Cerebellar nuclear complex (tissue), 1 donor: Measurements from ENCODE around the gene ITSN1.
"Not testable (repeated sequence)": the region's sequence is repeated elsewhere in the genome, so short reads cannot be mapped to it uniquely, and the experiment has no call there.

ENCODE experiments used
- DNase-seq, 2 experiments: peaks; one replicate each; lab custom pipeline; 2025; lab: John Stamatoyannopoulos, UW

The ITSN1 gene

DNA sequence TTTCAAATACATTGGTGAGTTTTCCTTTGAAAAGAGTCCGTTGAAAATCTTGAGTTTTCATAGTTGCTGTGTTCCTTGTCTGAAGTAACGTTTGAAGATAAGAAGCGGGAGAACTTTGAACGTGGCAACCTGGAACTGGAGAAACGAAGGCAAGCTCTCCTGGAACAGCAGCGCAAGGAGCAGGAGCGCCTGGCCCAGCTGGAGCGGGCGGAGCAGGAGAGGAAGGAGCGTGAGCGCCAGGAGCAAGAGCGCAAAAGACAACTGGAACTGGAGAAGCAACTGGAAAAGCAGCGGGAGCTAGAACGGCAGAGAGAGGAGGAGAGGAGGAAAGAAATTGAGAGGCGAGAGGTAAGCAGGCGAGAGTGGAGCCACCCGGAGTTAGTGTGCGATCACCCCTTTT is 129.7 kb downstream of the ITSN1 start:
- no peak for DNase-seq

DNA sequence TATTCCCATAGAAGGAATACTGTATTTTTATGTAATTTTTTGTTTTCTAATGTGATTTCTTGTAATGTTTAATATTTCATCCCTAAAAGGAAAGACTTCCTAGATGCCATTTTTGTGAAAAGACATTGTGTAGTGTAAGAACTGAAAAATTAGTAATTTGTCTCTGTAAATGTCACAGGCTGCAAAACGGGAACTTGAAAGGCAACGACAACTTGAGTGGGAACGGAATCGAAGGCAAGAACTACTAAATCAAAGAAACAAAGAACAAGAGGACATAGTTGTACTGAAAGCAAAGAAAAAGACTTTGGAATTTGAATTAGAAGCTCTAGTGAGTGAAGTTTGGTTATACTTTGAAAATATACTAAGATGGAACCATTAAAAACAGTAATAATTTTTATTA is 132.2 kb downstream of the ITSN1 start:
- DNase-seq: no peak

DNA sequence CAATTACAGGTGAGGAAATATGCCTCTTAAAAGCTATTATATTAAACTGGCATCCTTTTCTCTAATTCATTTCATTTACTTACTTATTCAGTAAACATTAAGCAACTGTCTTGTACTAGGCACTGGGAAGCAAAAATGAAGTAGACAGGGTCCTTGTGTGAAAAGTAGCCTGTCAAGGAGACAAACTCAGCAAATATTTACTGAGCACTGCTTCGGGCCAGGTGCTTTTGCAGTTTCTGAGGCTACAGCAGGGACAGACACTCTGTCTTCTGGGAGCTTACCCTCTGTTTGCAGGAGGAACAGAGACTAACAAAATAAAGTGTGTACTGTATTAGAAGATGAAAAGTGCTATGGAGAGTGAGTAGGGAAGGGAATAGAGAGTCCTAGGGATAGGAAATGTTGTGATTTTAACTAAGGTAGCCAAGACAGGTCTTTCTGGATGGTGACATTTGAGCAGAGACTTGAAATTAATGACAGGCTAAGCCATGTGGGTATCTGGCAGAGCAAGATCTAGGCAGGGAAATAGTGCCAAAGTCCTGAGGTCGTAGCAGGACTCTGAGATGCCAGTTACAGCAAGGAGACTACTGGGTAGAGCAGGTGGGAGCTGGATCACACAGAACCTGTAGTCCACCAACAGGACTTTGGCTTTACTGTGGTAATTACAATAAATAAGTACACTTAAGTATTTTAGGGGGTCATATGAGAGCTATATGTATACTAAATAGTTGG is 133.0 kb downstream of the ITSN1 start:
- no peak for DNase-seq

DNA sequence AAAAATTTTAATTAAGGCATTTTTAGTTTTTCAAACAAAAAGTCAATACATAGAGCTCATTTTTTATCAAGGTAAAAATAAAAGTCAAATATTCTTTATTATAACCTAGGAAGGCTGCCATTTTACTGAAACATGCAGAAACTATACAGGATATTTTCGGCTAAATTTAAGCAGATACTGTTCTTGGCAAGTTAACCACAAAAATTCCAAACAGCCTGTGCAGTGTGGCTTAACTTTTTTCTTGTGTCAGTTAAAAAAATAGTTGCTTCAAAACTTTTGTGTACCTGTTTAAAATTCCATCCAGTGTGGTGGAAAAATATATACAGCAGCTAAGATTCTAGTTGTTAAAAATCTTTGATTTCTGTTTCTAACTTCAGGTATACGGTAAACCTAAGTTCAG is 138.3 kb downstream of the ITSN1 start:
- no peak for DNase-seq

DNA sequence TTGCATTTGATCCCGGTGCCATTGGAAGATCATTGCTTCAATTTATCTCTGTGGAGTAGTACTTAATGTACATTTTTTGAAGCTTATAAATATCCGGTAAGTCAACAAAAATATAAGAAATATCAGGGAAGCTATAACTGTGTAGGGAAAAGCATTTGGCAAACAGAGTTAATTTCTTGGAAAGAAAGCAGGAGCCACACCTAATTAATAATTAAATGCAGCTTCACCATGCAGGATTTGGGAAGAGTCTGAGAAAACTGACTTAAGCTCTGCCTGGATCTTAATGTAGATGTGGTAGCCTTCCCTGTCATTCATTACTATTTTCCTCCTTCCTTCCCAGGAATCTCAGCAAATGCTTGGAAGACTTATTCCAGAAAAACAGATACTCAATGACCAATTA is 138.8 kb downstream of the ITSN1 start:
- no peak for DNase-seq

DNA sequence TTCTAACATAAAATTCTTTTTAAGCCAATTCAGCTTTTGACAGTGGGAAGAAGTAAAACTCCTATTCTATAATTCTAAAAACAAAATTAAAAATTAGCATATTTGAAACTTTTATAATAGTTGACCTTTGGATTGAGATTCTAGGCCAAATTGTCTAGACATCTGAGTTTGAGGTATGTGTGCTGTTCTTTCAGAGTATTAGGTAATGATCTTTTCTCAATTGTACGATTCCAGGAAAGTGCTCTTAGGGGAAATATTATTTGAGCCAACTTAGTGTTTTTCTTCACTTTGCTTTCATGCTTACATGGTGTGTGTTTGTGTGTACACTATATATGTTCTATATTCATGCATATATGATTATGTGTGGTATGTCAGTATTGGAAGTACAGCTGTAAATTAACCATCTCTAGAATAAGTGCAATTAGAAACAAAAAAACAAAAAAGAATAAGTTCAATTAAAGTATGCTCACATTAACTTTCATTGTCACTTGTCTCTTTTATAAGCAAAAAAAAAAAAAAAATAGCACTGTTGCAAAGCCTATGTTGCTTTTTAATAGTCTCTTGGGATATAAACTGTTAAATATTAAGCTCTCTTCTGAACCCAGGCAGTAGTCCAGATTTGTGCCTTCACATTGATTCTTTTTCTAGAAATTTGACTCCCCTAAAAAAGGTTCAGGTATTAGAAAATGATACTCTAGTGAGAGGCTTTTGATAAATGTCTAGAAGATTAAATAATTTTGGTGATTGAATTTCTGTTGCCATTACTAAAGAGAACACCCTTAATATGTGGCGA is 141.1 kb downstream of the ITSN1 start:
- DNase-seq: no peak

DNA sequence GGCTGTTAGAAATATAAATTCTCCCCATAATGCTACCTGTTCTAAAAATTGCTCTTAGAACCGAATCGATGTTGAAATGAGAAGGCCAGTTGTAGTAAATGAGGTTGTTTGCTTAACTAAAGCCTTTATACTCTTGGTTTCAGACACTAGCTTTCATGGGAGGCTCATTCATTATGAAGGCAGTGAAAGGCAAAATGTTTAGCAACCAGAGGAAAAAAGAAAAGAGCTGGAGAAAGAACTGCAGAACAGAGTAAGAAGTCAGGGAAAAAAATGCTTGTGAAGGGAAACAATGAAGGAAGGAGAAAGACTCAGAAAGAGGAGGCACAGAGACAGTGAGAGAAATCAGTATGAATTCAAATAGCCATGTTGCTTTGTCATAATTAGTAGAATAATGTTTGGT is 145.1 kb downstream of the ITSN1 start:
- no peak for DNase-seq

DNA sequence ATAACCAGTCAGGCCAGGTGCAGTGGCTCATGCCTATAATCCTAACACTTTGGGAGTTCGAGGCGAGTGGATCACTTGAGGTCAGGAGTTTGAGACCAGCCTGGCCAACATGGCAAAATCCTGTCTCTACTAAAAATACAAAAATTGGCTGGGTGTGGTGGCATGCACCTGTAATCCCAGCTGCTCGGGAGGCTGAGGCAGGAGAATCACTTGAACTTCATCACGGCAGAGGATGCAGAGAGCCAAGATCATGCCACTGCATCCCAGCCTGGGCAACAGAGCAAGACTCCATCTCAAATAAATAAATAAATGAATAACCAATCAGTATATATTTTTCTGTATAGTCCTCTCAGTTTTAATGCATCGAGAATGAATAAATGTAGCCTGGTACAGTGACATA is 146.1 kb downstream of the ITSN1 start:
- not testable (repeated sequence) for DNase-seq

DNA sequence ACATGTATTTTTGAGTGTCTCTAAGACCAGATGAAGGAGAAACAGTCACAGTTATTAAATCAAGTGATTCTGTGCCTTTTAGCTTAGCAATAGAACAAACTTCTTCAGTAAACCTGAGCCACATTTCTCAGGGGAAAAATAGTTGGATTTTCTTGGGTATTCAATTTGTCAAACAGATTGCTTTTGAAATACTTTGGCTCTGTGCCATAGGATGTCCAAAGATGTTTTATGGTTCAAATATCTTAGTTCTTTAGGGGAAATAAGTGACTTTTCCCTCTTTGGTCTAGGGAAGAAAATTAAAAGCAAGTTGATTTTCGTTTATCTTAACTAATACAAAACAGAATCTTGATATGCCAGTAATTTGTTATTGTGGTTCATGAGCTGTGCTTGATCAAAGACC is 147.4 kb downstream of the ITSN1 start:
- DNase-seq: no peak

DNA sequence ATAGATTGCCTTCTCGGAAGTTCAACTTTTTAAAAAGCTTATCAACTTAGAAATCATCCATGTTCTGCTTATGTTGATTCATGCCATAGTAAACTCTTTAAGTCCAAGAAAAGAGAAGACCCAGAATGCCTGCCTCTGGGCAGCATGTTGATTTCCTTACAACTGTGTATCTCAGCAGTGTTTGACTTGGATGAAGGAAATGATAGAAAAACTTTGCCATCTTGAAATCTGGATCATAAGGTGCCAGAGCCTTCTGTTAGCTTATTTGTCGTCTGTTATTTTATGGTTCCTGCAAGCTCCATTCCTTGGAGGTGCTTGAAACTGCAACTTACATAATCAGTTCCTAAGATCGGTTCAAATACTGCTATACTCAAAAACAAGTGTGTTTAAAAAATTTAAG is 148.8 kb downstream of the ITSN1 start:
- DNase-seq: no peak

DNA sequence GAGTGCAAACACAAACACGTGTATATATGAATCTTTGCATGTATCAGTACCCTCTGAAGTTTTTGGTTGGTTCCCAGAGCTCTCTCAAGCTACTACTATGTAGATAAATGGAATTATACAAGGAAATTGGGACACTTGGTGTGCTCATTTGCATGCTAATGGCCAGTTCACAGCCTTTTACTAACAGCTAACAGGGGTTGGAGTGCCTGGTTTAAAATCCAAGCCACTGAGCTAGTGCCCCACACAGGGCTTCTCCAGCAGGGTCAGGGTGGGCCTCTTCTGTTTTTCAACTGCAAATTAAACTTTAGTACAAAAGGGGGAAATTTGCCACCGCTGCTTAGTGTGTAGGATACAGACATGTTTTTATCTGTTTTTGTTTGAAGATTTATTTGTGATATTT is 152.3 kb downstream of the ITSN1 start:
- DNase-seq: no peak

DNA sequence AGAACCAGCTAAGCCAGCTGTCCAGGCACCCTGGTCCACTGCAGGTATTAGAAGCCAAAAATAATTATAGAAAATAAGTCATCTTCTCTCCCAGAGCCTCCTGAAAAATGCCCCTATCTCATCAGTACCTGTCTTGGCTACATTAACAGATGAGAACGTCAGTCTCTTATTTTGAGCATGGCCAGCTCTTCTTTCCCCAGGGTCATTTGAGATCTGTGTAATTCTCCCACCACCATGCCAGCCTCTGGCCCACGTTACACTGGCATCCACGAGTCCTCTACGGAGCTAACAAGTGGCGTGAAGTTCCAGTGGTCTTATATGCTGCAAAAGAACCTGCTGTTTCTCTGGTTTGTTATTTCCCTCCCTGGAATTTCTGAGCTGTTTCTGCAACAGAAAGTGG is 155.3 kb downstream of the ITSN1 start:
- DNase-seq: no peak

DNA sequence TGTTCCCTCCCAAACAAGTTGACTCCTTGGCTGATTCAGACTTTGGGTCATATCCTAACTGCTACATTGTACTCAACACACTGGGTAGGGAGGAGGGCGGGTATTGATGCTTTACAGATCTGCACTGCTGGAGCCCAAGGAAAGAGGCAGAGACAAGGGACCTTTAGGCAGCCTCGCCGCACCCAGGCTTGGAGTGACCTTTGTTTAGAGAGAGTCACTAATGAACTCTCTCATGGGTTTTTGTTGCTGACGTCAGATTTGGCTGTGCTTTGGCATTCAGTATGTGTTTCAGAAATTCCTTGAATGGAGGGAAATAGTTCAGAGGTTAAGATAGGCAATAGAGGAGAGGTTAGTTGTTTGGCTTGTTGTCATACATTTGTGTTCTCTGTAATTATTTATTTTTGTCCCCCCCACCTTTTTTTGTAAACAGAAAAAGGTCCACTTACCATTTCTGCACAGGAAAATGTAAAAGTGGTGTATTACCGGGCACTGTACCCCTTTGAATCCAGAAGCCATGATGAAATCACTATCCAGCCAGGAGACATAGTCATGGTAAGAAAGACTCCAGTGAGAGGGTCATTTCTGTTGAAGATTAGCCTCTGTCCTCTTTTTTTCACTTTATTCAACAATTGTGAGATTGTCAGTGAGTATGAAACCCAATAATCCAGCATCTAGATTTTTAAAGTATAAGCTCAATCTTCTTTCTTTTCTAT is 157.2 kb downstream of the ITSN1 start:
- no peak for DNase-seq

DNA sequence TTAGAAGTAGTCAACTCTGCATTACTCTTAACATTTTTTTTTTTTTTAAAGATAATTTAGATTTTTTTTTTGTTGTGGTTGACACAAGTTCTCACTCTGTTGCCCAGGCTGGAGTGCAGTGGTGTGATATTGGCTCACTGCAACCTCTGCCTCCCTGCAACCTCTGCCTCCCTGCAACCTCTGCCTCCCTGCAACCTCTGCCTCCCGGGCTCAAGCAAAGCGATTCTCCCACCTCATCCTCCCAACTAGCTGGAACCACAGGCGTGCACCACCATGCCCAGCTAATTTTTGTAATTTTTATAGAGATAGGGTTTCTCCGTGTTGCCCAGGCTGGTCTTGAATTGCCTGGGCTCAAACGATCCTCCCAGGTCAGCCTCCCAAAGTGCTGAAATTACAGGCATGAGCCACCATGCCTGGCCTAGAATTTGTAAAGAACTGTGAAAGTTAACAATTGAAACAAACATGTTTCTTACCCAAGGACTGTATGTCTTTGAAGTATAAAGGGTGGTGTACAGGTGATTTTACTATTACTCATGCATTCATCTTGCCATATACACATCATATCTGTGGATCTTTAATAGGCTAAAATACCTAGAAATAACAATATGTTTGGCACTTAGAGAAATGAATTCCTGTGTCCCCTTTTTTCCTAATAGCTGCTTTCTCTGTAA is 158.6 kb downstream of the ITSN1 start:
- no peak for DNase-seq

DNA sequence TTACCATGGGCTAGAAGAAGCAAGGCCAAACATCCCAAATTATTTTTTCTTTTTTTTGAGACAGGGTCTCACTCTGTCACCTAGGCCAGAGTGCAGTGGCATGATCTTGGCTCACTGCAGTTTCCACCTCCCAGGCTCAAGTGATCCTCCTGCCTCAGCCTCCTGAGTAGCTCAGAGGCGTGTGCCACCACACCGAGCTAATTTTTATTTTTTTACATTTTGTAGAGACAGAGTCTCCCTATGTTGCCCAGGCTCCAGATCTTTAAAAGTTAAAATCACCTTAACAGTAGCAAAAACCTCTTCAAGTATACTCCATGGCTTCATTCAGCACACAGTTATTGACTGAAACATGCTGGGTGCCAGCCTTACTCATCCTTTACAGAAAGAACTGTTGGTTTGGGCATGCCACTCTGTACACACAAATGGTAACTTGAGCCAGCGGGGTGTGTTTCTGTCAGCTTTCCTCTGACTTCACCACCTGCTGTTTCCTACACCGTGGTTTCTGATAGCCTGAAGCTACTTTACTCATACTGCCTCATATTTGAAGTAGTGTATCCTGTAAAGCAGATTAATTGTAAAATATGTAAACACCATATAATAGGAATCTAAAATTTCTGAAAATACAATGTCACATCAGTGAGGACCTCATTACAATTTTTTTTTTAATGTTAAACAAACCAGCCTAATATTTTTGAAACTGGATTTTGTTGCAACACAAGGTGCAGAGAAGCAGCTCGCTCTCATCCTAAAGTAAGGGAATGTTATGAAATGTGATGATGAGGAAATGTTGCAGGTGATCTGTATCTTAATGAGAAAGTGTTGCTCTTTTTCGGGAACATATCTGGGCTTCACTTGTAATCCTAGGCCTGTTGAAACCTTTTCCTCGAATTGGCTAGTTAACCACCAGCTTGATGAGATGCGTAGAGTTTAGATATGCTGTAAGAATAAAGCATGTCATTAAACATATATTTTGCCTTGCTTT is 159.4 kb downstream of the ITSN1 start:
- DNase-seq: no peak

DNA sequence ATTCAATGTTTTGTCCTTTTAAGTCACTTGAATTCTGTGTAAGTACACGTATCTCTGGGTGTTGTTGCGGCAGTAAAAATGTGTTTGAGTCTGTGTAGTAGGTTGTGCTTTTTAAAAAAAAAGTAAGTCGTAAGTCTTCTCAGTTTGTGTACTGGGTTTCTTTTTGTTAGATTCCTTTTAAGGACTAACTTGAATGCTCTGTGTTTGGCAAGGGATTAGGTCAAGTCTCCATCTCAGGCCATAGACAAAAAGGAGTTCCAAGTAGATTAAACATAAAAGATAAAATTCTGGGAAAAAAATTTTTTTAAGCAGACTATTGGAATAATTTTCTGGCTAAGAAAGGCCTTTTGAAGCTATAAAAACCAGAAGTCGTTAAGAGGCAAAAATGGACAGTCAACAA is 160.2 kb downstream of the ITSN1 start:
- no peak for DNase-seq

DNA sequence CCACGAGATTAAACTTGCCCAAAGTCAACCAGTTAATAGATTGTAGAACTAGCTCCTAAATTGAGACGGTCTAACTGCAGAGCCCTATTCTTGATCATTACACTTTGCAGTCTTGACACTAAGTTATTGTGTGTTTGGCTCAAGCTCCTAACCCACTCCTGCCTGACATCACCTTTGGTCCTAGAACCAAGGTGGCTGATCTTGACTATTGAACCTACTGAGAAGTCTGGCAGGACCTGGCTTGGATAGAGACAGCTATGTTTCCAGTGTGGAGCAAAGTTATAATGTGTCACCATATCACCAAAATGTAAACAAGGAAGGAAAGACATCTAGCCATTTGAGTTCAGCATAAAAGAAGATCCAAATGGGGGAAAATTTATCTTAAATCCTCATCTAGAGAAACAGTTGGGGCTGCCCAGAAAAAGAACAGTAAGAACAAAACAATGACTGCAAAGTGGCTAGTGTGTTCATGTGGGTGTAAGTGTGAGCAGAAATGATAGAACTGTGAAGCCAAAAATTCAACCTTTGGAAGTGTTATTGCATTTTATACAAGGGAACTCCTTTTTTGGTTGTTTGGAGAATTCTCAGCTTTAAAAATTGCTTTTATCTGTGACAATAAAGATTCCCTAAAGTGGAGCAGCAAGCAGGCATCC is 166.5 kb downstream of the ITSN1 start:
- no peak for DNase-seq

DNA sequence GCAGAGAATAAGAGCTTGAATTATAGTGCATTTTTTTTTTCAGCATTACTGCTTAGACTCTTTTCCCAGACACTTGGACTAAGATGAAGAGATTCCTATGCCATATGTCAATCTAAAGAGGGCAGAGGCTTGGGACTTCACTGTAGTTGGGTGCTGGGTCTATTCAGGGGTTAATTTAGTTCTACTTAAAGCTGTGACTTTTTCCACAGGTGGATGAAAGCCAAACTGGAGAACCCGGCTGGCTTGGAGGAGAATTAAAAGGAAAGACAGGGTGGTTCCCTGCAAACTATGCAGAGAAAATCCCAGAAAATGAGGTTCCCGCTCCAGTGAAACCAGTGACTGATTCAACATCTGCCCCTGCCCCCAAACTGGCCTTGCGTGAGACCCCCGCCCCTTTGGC is 168.5 kb downstream of the ITSN1 start:
- DNase-seq: no peak

DNA sequence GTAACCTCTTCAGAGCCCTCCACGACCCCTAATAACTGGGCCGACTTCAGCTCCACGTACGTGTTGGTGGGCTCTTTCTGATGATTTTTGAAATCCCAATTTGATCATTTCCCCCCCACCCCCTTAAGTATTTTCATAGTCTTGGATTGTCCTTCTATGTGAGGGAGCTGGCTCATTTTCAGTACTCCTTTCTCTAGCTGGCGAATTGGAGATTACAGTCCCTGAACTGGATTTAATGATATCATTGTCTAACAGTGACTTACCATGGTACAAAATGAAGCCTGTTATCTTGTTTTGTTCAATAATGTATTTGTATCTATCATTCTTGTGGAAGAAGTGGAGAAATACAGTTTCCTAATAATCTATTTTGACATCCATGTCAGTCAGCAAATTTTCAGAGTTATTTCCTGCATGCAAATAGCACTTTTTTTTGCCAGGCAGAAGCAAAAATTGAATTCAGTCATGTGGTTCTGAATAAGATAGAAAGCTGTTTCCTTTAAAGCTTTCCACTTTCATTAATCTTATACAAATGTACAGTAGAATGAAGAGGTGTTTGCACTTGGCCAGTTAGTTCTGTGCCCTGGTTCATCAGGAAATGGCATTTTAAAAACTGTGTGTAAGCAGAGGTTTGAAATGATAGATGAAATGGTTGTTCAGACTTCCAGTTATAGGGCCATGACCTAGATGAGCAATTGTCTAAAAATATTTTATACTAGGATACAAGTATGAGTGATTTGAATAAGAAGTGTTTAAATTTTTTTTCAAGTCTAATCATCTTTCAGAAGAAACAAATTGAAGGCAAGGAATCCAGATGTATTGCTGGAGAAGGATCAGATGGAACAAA is 169.1 kb downstream of the ITSN1 start:
- DNase-seq: no peak
